ENCODE results near the gene IL23R. TPM values are rescaled to one million over a fixed set of nuclear protein-coding genes. Genes with fewer than 3 reads are reported as not detected.

Gene IL23R
- total and polyA plus RNA-seq, 2 donors (not counting 3 experiments of a cell fraction or from before 2014, with no cell fraction given) = not detected

- DNase-seq (ENCODE audit: low read depth, low spot score) (no peak), FAIRE-seq (no peak)
- no peak overlapping the region for H2AFZ ChIP-seq (ENCODE audit: low read depth, low read length)
- dilution Hi-C loops (cut with MboI; ENCODE audit: extremely low pct_ligation_motif_present, low sequenced_read_pairs) = no loop called here
- no peak overlapping the region for H3K27ac ChIP-seq (ENCODE audit: insufficient read depth, low read depth, low read length)
- H3K36me3 ChIP-seq (ENCODE audit: control insufficient read depth in 2 of 2, extremely low read depth in 1 of 2, insufficient read depth in 2 of 2, low read length in 2 of 2) = no peaks in the 10 kb centered on the region
- peaks cover 0 to 6% of the 10 kb centered on the region in 2 experiments for H3K27me3 ChIP-seq (ENCODE audit: control insufficient read depth in 2 of 2, insufficient read depth in 2 of 2, low read length in 2 of 2)
- no peaks in the 10 kb centered on the region for H3K9me3 ChIP-seq (replicated peaks; ENCODE audit: control insufficient read depth, insufficient read depth, low read length)
- H3K4me3 ChIP-seq (replicated peaks in 1 of 3; ENCODE audit: insufficient read depth in 1 of 3, low read depth in 1 of 3, low read length in 3 of 3) = no peak overlapping the region
- TF ChIP-seq POLR2A (IDR thresholded peaks at IDR 0.05; ENCODE audit: low read depth, low read length) (no peak), POLR2AphosphoS5 (IDR thresholded peaks at IDR 0.05; ENCODE audit: insufficient read depth, low read depth, low read length) (no peak), FOS (IDR thresholded peaks at IDR 0.05; ENCODE audit: borderline replicate concordance, insufficient read depth, low read length) (no peak), EZH2 (IDR thresholded peaks at IDR 0.05; ENCODE audit: borderline replicate concordance, low read depth, low read length, severe bottlenecking) (no peak), GATA2 (IDR thresholded peaks at IDR 0.05; ENCODE audit: insufficient read depth, insufficient read length, low read depth, low read length) (no peak), JUN (IDR thresholded peaks at IDR 0.05; ENCODE audit: borderline replicate concordance, insufficient read depth, insufficient read length, low read depth) (no peak), MYC (IDR thresholded peaks at IDR 0.05; ENCODE audit: low read depth, low read length) (no peak)
- TF ChIP-seq, protein P1, sequence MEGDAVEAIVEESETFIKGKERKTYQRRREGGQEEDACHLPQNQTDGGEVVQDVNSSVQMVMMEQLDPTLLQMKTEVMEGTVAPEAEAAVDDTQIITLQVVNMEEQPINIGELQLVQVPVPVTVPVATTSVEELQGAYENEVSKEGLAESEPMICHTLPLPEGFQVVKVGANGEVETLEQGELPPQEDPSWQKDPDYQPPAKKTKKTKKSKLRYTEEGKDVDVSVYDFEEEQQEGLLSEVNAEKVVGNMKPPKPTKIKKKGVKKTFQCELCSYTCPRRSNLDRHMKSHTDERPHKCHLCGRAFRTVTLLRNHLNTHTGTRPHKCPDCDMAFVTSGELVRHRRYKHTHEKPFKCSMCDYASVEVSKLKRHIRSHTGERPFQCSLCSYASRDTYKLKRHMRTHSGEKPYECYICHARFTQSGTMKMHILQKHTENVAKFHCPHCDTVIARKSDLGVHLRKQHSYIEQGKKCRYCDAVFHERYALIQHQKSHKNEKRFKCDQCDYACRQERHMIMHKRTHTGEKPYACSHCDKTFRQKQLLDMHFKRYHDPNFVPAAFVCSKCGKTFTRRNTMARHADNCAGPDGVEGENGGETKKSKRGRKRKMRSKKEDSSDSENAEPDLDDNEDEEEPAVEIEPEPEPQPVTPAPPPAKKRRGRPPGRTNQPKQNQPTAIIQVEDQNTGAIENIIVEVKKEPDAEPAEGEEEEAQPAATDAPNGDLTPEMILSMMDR (IDR thresholded peaks at IDR 0.05; ENCODE audit: extremely low read depth in 1 of 2, insufficient read depth in 1 of 2, low read depth in 1 of 2, low read length in 2 of 2) = no peak
- TF ChIP-seq, protein P2, sequence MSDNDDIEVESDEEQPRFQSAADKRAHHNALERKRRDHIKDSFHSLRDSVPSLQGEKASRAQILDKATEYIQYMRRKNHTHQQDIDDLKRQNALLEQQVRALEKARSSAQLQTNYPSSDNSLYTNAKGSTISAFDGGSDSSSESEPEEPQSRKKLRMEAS (IDR thresholded peaks at IDR 0.05; ENCODE audit: insufficient read depth, insufficient read length) = no peak
- no peaks in the 10 kb centered on the region for H4K20me1 ChIP-seq (replicated peaks; ENCODE audit: control insufficient read depth, extremely low read depth, insufficient read depth, low read length)
- intact Hi-C loops (cut with micrococcal nuclease) = no loop called here
- H3K9ac ChIP-seq (replicated peaks; ENCODE audit: extremely low read depth, insufficient read depth, low read length) = no peak overlapping the region
- POLR2A ChIA-PET = no interaction called here
- H3K79me2 ChIP-seq (ENCODE audit: control insufficient read depth, insufficient read depth, low read length) = no peaks in the 10 kb centered on the region
- H3K9me1 ChIP-seq (replicated peaks; ENCODE audit: control insufficient read depth, extremely low read depth, insufficient read depth, low read length) = no peaks in the 10 kb centered on the region
- H3K4me2 ChIP-seq (ENCODE audit: insufficient read depth, low read length) = no peak overlapping the region
- BruUV-seq (replicated peaks) = no TSS peak
- no peaks in the 10 kb centered on the region for H3K4me1 ChIP-seq (ENCODE audit: control insufficient read depth, extremely low read depth, insufficient read depth, low read length)
- CTCF ChIA-PET = no interaction called here
Measured at GRCh38 chr1:67250051-67250653, 83.9 kb downstream of the IL23R start.
